A204.1 (cell line): ENCODE results near the gene KIF21B.
"Not testable (repeated sequence)": the region's sequence is repeated elsewhere in the genome, so short reads cannot be mapped to it uniquely, and the experiment has no call there.

Source experiments
- FAIRE-seq: peaks from 2 replicates; lab custom pipeline; 2012; peaks lifted over from hg19 to GRCh38; lab: Jason Lieb, UNC

KIF21B gene

GRCh38 chr1:200934676-200935245, 88.8 kb downstream of the KIF21B start:
- FAIRE-seq = no peak

- no peak for FAIRE-seq
Measured at GRCh38 chr1:200931776-200932175, 91.7 kb downstream of the KIF21B start.

GRCh38 chr1:200930285-200930684, 93.2 kb downstream of the KIF21B start:
- FAIRE-seq = not testable (repeated sequence)

GRCh38 chr1:200929530-200930278, 93.8 kb downstream of the KIF21B start:
- no peak for FAIRE-seq

GRCh38 chr1:200925831-200926230, 97.7 kb downstream of the KIF21B start:
- FAIRE-seq = no peak

- no peak for FAIRE-seq
Measured at GRCh38 chr1:200923601-200924000, 99.9 kb downstream of the KIF21B start.

GRCh38 chr1:200922406-200922805, 101.1 kb downstream of the KIF21B start:
- FAIRE-seq = no peak

- FAIRE-seq = no peak
Measured at GRCh38 chr1:200921571-200922110, 101.9 kb downstream of the KIF21B start.
